Measurements from ENCODE around the gene RFWD3.

DNA sequence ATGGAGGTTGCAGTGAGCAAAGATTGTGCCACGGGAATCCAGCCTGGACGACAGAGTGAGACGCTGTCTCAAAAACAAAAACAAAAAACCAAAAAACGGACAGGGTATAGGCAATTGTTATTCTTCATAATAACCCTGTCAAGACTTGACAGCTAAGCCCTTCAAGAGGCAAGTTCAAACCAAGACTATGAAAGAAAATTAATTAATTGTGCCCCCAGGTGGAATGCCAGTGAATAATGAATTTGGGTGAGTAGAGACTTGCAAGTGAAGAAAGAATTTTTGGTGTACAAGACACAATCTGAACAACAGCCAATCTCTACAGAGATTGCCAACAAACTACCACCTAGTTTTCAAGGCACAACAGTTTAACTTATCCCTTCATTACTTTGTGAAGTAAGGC, 6.3 kb downstream of the RFWD3 start:
- TF ChIP-seq EP300 (IDR thresholded peaks at IDR 0.05): no peak
- TF ChIP-seq, protein P1, sequence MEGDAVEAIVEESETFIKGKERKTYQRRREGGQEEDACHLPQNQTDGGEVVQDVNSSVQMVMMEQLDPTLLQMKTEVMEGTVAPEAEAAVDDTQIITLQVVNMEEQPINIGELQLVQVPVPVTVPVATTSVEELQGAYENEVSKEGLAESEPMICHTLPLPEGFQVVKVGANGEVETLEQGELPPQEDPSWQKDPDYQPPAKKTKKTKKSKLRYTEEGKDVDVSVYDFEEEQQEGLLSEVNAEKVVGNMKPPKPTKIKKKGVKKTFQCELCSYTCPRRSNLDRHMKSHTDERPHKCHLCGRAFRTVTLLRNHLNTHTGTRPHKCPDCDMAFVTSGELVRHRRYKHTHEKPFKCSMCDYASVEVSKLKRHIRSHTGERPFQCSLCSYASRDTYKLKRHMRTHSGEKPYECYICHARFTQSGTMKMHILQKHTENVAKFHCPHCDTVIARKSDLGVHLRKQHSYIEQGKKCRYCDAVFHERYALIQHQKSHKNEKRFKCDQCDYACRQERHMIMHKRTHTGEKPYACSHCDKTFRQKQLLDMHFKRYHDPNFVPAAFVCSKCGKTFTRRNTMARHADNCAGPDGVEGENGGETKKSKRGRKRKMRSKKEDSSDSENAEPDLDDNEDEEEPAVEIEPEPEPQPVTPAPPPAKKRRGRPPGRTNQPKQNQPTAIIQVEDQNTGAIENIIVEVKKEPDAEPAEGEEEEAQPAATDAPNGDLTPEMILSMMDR (IDR thresholded peaks at IDR 0.05): no peak
- no peak for TF ChIP-seq POLR2A (IDR thresholded peaks at IDR 0.05)

Data from stomach (tissue), 4 donors.